NCI-H2196 treated with DMSO at 0.1 percent for 48 hours (cell line): ENCODE measurements around the gene SLC34A1.
A peak's percentile ranks its signal among the peaks of the same experiment; 100 is the strongest.
"Not testable (repeated sequence)": the region's sequence is repeated elsewhere in the genome, so short reads cannot be mapped to it uniquely, and the experiment has no call there.

Experiments
- DNase-seq: peaks from one replicate; lab custom pipeline; 2025; ENCODE audit not compliant: unreplicated experiment; lab: John Stamatoyannopoulos, UW

Gene SLC34A1, protein sequence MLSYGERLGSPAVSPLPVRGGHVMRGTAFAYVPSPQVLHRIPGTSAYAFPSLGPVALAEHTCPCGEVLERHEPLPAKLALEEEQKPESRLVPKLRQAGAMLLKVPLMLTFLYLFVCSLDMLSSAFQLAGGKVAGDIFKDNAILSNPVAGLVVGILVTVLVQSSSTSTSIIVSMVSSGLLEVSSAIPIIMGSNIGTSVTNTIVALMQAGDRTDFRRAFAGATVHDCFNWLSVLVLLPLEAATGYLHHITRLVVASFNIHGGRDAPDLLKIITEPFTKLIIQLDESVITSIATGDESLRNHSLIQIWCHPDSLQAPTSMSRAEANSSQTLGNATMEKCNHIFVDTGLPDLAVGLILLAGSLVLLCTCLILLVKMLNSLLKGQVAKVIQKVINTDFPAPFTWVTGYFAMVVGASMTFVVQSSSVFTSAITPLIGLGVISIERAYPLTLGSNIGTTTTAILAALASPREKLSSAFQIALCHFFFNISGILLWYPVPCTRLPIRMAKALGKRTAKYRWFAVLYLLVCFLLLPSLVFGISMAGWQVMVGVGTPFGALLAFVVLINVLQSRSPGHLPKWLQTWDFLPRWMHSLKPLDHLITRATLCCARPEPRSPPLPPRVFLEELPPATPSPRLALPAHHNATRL

DNA sequence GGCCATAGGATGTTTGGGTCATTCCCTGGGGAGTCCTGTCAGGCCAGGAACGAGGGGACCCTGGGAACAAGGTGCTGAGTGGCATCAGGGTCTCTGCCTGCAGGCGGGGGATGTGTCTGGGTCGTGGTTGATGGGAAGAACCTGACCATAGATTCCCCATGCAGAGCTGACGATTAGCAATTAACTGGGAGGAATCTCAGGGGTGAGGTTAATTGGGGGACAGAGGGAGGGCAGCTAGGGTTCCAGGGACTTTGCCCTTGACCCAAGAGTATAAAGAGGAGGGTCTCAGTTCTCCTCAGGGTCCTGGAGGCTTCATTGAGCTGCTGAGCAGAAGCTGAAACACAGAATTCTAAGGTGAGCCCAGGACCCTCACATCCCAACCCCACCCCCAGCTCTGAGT is at the start of gene SLC34A1:
SLC34A1 (plus strand) TSS at position 301 of the 400 bp plus-strand sequence. CDS start 1,308 bp downstream, outside the sequence.
- no peak for DNase-seq

DNA sequence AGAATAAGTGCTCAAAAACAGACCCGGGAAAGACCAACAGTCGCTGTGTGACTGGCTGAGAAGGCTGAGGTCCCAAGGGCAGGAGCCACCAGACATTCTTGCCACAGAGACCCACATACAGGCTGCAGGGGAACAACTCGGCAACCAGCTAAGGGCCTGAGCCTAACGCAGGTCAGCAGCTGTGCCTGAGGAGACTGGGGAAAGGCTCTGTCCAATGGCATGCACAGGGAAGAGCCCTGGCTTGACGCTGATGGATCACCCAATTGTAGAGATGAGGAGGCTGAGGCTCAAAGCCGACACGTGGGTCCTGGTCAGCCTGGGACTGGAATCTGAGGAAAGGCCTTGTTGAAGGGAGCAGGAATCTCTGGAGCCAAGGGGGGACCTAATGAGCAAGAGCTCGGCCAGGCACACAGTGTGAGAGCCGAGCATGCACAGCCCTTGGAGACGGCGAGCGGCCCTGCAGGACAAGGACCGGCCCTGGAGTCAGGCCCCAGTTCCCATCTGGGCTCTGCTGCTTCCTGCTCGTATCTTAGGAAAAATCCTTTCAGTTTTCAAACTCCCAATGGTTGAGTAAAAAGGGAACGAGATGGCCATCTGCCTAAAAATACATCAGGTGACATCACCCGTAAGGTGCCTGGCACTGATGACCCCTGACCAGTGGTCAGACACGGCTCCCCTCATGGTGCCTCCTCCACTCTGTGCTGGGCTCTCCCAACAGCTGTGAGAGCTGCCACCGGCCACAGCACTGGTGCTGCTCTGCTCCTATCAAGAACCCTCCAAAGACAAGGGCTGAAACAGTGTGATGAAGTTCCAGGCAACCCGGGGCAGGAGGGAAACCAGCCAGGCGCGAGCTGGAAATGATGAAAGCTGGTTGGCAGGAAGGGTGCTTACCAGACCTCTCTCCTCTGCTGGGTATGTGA is 49.2 kb upstream of the SLC34A1 start:
- DNase-seq, result no peak

DNA sequence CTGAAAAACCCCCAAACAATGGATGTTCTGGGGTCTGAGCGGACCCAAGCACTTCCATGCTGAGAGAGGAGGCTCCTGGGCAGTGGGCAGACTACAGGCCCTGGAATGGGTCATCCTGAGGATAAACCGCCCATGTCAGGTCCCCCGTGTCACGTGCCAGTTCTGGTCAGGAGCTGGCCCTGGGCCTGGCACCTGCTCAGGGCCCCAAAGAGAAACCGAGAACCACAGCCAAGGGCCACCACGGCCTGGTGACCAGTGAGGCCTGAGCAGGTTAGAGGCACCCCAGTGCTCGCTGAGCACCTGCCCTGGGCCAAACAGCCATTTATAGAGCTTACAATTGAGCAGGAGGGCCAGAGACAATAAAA is 48.6 kb upstream of the SLC34A1 start:
- DNase-seq, result no peak

DNA sequence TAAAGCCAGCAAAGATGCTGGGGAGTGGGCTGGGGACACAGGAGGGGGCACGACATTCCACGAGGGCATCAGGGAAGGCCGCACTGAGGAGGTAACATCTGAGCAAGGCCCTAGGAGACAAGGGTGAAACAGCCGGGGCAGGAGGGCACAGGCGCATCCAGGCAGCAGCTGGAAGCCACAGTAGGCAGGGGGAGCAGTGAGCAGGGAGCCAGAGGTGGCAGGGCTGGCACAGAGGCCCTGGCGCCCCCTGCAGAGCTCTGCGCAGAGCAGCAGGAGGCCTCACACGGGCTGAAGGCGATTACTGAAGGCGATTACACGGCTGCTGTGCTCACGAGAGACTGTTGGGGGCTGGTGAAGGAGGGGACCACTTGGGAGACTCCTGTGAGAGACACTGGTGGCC is 48.1 kb upstream of the SLC34A1 start:
- DNase-seq, result peak; percentile 32

DNA sequence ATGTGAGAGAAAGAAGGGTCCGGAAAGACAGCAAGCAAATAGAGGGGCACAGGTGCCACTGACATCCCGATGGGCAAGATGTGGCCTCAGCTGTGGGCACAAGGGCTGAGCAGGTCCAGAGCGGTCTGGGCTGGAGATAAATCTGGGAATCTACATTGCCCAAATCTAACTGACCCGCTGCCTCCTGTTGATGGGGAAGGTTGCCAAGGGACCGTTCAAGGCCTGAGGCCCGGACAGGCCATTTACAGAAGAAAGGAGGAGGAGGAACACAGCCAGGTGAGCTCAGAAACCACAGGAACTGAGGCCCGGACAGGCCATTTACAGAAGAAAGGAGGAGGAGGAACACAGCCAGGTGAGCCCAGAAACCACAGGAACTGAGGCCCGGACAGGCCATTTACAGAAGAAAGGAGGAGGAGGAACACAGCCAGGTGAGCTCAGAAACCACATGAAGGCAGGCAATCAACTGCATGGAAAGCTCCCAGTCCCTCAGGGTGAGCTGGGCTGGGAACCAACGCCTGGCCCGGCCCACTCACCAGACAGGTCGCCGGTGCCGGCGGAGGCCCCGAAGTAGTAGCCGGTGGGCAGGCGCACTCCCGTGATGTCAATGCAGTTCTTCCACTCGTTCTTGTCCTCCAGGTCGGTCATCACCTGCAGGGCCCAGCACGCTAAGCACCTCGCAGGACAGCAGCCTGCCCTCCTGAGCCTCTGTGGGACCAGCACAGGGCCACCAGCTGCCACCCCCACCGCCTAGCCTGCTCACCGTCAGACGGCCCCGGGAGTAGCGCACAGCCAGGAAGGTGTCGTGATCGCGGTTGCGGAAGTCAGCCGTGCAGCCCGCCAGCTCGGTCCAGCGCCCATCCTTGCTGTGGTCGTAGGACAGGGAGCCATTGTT is 47.4 kb upstream of the SLC34A1 start:
- DNase-seq, result no peak

DNA sequence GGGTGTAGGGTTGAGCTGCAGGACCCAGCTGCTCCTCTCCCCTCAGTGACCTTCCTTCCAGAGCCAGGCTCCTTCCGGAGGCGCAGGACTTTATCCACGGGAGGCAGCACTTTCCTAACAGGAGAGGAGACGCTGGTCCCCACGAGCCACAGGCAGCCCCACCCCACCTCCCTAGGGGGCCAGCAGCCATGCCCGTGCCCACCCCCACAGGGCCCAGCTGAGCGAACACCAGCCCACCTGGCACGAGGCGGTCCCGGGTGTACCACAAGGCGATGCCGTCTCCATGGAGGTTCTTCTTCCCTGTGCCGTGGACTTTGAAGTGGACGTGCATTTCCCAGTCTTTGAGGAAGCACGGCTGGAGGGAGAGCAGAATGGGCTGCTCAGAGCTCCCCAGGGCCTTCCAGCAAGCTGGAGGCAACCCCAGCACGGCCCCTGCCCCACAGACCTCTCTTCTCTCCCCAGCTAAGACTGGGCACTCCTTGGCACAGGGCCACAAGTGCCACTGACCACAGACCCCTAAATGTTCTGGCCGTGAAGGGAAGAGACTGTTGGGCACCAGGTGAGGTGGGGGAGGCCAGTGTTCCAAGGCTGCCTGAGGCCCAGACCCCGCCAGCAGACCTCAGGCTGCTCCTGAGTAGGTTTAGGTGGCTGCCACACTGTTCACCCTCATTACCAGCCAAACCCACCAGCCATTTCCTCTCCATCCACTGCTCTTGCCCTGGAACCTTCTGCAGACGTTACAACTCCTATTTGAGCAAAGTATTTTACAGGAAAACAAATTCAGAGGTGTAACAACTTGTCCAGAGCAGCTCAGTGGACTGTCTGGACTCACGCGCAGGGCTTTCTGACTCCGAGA is 45.8 kb upstream of the SLC34A1 start:
- no peak for DNase-seq

DNA sequence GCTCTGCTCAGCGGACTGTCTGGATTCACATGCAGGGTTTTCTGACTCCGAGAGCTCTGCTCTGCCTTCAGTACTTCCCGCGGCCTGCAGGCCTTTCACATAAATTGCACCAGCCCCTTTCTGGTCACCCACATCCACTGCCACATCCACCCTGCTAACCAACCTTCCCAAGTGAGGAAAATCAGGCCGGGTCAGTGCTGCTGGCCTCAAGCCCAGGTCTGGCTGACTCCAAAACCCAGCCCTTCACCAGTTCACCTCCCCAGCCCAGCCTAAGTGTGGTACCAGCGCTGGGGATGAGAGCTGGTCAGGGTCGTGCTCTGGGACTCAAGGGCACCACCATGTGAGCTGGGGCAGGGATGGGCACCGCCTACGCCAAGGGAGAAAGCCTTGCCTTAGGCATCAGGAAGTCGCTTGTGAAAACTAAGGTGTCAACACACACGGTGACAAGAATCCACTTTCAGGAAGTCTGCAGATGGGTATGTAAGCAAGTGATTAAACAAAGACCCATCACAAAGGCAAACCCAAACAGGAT is 45.1 kb upstream of the SLC34A1 start:
- DNase-seq, result peak; percentile 13

DNA sequence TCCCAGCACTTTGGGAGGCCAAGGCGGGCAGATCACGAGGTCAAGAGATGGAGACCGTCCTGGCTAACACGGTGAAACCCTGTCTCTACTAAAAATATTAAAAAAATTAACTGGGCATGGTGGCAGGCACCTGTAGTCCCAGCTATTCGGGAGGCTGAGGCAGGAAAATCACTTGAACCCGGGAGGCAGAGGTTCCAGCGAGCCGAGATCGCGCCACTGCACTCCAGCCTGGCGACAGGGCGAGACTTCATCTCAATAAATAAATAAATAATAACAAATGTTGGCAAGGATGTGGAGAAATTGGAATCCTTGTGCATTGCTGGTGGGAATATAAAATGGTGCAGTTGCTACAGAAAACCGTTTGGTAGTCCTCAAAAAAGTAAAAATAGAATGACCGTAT is 41.2 kb upstream of the SLC34A1 start:
- not testable (repeated sequence) for DNase-seq

DNA sequence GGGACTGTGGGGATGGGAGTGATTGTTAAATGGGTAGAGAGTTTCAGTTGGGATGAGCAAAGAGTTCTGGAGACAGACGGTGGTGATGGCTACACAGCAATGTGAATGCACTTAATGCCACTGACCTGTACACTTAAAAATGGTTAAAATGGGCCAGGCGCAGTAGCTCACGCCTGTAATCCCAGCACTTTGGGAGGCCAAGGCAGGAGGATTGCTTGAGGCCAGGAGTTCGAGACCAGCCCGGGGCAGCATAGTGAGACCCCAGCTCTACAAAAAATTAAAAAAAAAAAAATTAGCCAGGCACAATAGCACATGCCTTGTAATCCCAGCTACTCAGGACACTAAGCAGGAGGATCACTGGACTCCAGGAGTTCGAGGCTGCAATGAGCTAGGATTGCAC is 40.5 kb upstream of the SLC34A1 start:
- no peak for DNase-seq

DNA sequence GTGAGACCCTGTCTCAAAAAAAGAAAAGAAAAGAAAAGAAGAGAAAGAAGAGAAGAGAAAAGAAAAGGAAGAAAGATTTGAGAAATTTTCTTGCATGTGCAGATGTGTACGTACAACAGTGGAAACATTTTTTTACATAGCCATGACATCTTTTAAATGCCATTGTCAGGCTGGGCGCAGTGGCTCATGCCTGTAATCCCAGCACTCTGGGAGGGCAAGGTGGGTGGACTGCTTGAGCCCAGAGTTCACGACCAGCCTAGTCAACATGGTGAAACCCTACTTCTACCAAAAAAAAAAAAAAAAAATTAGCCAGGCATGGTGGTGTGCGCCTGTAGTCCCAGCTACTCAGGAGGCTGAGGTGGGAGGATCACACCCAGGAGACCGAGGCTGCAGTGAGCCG is 39.3 kb upstream of the SLC34A1 start:
- no peak for DNase-seq

DNA sequence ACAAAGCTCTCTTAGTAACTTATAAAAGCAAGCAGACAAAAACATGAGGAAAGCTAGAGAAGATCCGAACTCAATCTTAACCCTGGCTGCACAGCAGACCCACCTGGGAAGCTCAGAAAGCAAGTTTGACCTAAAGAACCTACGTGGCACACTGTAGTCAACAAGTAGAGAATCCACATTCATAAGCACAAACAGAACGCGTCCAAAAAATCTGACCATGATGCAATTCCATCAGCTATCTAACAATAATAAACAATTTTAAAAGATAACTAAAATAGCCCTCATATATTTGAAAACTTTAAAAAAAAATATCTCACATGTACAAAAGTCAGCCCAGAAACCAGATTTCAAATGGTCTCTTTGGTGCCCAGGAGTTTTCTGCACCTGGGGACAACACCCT is 37.4 kb upstream of the SLC34A1 start:
- DNase-seq, result no peak

DNA sequence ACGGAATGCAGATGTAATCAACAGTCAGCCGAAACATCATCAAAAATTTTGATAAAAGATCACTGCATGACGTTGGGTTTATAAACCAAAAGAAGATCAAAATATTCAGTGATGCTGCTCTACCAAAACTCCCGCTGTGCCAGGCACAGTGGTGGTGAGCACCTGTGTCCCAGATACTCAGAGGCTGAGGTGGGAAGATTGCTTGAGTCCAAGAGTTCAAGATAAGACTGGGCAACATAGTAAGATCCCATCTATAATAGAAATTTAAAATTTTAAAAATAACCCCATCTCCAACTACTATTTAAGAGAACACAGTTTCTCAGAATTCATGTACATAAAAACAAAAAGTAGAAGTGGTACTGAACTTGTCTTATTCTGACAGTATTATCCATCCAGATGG is 36.5 kb upstream of the SLC34A1 start:
- no peak for DNase-seq

DNA sequence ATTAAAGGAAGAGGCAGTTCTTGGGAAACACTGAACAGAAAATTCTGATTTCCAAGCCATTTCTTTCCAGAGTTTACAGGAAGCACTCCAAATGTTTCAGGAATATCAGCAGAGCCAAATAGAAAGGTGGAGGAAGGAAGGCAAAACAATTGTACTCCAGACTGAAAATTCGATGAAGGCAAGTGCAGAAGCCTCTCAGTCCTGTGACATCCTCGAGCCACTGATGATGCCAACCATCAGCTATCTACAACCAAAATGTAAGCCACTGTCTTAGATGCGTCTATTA is 34.9 kb upstream of the SLC34A1 start:
- DNase-seq, result no peak

DNA sequence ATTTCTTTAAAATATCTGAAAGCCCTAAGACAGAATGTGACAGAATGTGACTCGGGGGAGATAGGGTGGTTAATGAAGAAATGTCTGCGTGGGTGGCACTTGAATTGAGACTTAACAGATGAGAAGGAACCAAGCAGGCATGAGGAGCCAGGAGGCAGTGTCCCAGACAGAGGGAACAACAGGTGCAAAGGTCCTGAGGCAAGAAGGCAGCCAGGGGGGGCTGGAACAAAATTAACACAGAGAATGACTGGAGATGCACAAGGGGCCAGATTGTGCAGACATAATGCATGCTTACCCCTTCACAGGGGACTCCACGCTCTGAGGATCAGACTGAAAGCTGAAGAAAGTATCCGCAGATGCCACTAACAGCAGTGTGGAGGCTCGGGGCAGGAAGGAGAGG is 34.5 kb upstream of the SLC34A1 start:
- no peak for DNase-seq

DNA sequence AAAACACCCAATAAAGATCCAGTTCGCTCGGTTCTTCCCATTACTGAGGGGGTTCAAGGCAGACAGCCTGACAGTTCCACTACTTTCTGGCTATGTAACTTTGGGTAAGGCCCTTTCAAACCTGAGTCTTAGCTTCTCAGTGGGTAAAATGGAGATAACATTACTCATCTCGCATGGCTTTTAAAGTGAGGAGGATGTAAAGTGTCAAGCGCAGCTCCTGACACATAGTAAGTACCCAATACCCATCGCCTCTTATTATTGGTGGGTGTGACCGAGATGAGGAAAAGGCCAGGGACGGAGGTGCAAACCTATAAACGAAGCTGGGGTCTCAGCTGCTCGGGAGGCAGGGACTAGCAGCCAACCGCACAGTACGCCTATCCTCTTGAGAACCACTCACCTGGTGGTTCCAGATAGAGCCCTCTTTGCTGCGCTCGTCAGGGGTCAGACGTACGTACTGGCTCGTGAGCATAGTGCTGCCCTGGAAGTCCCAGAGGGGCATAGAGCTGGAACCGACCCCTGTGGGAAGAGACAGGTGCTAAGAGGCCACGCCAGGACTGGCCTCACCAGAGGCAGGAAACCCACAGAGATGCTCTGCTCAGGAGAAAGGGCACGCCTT is 33.4 kb upstream of the SLC34A1 start:
- no peak for DNase-seq

DNA sequence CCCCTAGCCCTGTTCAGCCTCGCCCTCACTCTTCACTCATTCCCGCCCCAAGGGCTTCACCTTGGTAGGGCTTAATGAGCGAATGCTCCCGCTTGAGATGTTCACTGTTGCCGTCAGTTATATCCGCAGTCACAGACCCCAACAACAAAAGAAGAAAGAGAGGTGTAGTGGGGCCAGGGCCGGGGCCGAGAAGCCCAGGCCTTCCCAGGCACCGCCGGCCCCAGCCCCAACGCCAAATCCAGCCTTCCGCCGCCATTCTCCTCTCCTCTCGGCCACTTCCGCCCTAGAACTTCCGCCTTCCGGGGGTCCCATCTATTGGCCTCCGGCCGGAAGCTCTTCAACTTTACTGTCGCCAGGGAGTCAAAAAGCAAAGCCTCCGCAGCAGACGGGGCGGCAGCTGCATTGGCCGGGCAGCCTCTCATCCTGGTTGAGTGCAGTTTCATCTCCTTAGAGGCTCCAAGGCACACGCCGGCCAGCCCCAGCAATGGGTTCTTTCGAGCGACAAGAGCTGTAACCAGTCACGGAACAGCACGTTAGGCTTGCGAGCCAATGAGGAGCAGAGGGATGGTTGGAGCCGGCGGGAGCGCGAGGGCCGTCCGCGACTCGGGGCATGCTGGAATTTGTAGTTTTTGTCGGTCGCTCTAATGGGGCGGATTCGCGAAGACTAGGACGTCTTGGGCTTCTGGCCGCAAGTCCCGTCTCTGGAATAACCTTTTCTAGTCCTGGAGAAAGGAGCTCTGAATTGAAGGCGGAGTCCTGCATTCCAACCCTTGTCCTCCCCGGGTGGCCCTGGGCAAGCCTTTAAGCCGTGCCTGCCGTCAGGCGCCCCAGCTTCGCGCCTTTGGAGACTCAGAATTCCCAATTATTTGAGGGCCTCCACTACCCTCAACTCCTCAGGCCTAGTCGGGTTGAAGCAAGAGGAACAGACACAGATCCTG is 32.6 kb upstream of the SLC34A1 start, which contains the start of gene LMAN2:
LMAN2 (minus strand) TSS at position 277 of the 938 bp plus-strand sequence; CDS start at position 256, 21 bp downstream.
- peak; percentile 86 for DNase-seq

DNA sequence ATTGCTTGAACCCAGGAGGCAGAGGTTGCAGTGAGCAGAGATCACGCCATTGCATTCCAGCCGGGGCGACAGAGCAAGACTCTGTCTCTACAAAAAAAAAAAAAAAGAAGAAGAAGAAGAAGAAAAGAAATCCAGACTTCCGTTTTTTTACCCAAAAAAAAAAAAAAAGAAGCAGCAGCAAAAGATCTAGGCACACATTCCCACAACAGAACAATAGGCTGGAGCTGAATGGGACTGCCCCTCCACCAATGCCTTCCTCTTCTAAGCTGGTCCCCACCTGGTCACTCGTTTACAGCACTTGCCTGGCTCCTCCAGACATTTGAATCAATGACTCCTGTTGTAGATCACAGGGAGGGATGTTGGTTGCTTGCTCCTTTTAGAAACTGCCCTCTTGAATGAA is 31.1 kb upstream of the SLC34A1 start:
- DNase-seq, result no peak

DNA sequence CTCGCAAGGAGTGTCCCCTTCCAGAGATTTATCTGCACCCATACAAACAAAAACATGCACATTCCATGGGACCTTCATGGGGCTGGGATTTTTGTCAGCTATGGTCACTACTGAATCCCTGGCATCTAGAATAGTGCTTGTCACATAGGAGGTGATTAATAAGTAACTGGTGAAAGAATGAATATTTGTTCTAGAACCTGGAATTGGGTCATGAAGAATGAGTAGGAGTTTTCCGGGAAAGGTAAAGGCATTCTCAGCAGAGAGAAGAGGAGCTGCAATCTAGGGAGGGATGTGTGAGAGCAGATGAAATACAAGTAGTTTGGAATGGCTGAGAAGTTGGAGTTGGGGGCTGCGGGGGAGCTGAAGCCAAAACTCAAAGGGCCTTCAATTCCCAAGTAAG is 30.0 kb upstream of the SLC34A1 start:
- no peak for DNase-seq
